ENCODE measurements around the gene PIGQ. TPM values are rescaled to one million over a fixed set of nuclear protein-coding genes. Genes with fewer than 3 reads are reported as not detected.

Gene PIGQ
- total and polyA plus RNA-seq, 2 experiments from 2014 or later: 30.2 to 62.3 TPM

DNA sequence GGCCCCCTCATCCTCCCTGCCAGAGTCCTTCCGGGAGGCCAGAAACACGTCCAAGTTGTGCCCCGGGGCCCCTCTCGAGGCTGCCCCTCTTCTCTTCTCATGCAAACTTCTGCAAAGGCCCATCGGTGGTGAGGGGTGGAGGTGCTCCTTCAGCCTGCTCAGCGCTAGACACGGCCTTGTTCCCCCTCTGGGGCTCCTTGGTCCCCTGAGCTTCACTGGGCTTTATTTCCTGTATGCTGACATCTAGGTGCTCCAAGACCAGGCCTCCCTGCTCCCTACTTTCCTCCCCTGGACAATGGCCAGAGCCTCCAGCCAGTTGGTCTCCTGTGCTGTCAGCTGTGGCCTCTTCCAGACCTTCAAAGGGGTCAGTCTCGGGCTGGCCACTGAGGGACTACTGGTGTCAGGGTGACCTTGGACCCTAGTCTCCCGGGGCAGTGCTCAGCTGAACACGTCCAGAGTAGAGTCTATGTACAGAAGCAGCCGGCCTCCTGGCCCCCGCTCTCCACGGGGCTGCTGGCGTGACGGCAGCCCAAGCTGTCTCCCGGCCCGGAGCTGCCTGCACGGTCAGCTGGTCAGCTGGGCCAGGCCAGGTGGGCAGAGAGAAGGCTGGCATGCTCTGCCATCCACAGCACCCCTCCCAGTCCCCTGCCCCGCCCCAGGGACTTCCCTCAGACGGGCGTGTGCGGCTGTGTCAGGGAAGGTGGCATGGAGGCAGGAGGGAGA lies 11.3 kb upstream of the PIGQ start:
- no peaks in the 10 kb centered on the region for H3K4me1 Mint-ChIP-seq
- no peak for TF ChIP-seq NANOG (IDR thresholded peaks at IDR 0.05; ENCODE audit: borderline replicate concordance)
- TF ChIP-seq ZNF462 (CRISPR knock-in tag; IDR thresholded peaks at IDR 0.05): no peak
- no peak for TF ChIP-seq CREB1 (CRISPR knock-in tag; IDR thresholded peaks at IDR 0.05; ENCODE audit: low read depth)
- no peak for TF ChIP-seq EZH2 (IDR thresholded peaks at IDR 0.05; ENCODE audit: low read depth, unreplicated experiment)
- no peak for TF ChIP-seq REST (IDR thresholded peaks at IDR 0.05; ENCODE audit: unreplicated experiment)
- TF ChIP-seq, protein P1, sequence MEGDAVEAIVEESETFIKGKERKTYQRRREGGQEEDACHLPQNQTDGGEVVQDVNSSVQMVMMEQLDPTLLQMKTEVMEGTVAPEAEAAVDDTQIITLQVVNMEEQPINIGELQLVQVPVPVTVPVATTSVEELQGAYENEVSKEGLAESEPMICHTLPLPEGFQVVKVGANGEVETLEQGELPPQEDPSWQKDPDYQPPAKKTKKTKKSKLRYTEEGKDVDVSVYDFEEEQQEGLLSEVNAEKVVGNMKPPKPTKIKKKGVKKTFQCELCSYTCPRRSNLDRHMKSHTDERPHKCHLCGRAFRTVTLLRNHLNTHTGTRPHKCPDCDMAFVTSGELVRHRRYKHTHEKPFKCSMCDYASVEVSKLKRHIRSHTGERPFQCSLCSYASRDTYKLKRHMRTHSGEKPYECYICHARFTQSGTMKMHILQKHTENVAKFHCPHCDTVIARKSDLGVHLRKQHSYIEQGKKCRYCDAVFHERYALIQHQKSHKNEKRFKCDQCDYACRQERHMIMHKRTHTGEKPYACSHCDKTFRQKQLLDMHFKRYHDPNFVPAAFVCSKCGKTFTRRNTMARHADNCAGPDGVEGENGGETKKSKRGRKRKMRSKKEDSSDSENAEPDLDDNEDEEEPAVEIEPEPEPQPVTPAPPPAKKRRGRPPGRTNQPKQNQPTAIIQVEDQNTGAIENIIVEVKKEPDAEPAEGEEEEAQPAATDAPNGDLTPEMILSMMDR (conservative IDR thresholded peaks at IDR 0.05; ENCODE audit: low read depth in 2 of 2): no peak
- no peak for TF ChIP-seq STAT1 (IDR thresholded peaks at IDR 0.05; ENCODE audit: unreplicated experiment)
- no peak for TF ChIP-seq JUNB (IDR thresholded peaks at IDR 0.05; ENCODE audit: unreplicated experiment)
- TF ChIP-seq EZH2phosphoT487 (IDR thresholded peaks at IDR 0.05; ENCODE audit: unreplicated experiment): no peak
- no peak for TF ChIP-seq ZNF114 (CRISPR knock-in tag; IDR thresholded peaks at IDR 0.05)
- no peak for TF ChIP-seq ZNF331 (CRISPR knock-in tag; IDR thresholded peaks at IDR 0.05; ENCODE audit: low read depth)

More for the DNA sequence above, 11.3 kb upstream of the PIGQ start:
- DNase-seq (ENCODE audit: low spot score) (no peak), ATAC-seq (no peak)
- Histone ChIP-seq H3K9me2 (ENCODE audit: insufficient read depth) (no peaks in the 10 kb centered on the region), H3K4me2 (no peak overlapping the region), H2AFZ (no peak overlapping the region), H4K20me1 (replicated peaks; ENCODE audit: insufficient read depth) (no peaks in the 10 kb centered on the region; the same call in 1 of the 2 replicates), H3K4me1 (ENCODE audit: insufficient read depth) (no peaks in the 10 kb centered on the region; the same call in 1 of the 2 replicates), H3K79me2 (replicated peaks; ENCODE audit: insufficient read depth) (no peaks in the 10 kb centered on the region), H3K36me3 (ENCODE audit: insufficient read depth) (no peaks in the 10 kb centered on the region), H3K27ac (ENCODE audit: low read depth) (no peak overlapping the region), H3F3A (replicated peaks; ENCODE audit: low read depth) (0 out of 2 replicates have a peak, but pooled peaks cover 3% of the 10 kb centered on the region), H3K4me3 (no peak overlapping the region), H3K27me3 (ENCODE audit: insufficient read depth) (peaks cover 34% of the 10 kb centered on the region)
- Mint-ChIP-seq H3K27me3 (ENCODE audit: insufficient read depth, low read depth, poor library complexity) (peaks cover 16% of the 10 kb centered on the region), H3K4me3 (no peak overlapping the region), H3K36me3 (ENCODE audit: low read depth) (peaks cover 3% of the 10 kb centered on the region; the same call in 1 of the 3 replicates), H3K9me3 (no peaks in the 10 kb centered on the region), H3K27ac (no peak overlapping the region)

All from GM23338 (cell line).